Ectodermal cell (in vitro differentiated cells): Measurements from ENCODE around the gene SPNS3.

Experiments
- H3K27ac ChIP-seq: 2 replicates; pipeline ENCODE4 v1.7.0; 2013; ENCODE audit warnings: mild to moderate bottlenecking, low read depth, low read length; ENCODE audit not compliant: insufficient read depth, poor library complexity, severe bottlenecking
- H3K27me3 ChIP-seq: 2 replicates; pipeline ENCODE4 v1.7.0; 2013; ENCODE audit warnings: mild to moderate bottlenecking, low read length; ENCODE audit not compliant: insufficient read depth, control insufficient read depth, poor library complexity, severe bottlenecking
- H3K36me3 ChIP-seq: one replicate; pipeline ENCODE4 v1.7.0; 2013; ENCODE audit warnings: low read length; ENCODE audit not compliant: control insufficient read depth, insufficient read depth
- H3K4me1 ChIP-seq: one replicate; pipeline ENCODE4 v1.7.0; 2013; ENCODE audit warnings: low read length; ENCODE audit not compliant: control insufficient read depth, insufficient read depth
- H3K4me3 ChIP-seq: 2 replicates; pipeline ENCODE4 v1.7.0; 2013; ENCODE audit warnings: low read depth, low read length, control low read depth; ENCODE audit not compliant: insufficient read depth
- H3K9me3 ChIP-seq: 2 replicates; pipeline ENCODE4 v1.7.0; 2013; ENCODE audit warnings: mild to moderate bottlenecking, low read length, moderate library complexity; ENCODE audit not compliant: control insufficient read depth
- WGBS, 2 experiments: methylation state at CpG; one replicate each; pipeline ENCODE4 v1.1.7; 2013; ENCODE audit warnings: missing lambda C conversion rate in 2 of 2; 5-methylcytosine and 5-hydroxymethylcytosine counted together

Gene SPNS3

DNA sequence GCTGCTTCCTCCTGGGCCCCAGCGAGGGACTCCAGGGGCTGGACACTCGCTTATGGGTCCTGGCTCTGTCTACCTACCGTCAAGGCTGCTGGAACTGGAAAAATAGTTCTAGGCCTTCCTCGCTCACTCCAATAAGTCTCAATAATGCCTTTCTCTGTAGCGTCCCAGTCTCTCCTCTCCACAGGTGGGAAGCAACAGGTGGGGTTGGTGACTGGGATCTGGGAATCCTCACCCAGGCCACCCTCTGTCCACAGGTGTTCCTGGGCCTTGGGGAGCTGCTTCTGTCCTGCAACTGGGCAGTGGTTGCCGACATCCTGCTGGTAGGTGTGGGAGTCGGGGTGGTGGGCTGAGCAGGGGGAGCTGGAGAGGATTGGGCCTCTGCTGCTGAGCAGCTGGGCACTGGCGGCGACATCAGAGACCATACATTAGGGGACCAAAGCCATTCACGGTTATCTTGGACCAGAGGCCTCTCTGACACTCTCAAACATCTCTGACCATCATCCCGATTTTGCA lies 44.6 kb downstream of the SPNS3 start:
- H3K4me3 ChIP-seq: no peak overlapping the region
- H3K27me3 ChIP-seq: no peaks in the 10 kb centered on the region
- H3K27ac ChIP-seq: no peak overlapping the region
- WGBS, 2 experiments: 91 to 94% methylated on average over 11 of the region's 11 CpGs
- no peaks in the 10 kb centered on the region for H3K36me3 ChIP-seq
- peaks cover 27% of the 10 kb centered on the region for H3K4me1 ChIP-seq
- no peaks in the 10 kb centered on the region for H3K9me3 ChIP-seq

DNA sequence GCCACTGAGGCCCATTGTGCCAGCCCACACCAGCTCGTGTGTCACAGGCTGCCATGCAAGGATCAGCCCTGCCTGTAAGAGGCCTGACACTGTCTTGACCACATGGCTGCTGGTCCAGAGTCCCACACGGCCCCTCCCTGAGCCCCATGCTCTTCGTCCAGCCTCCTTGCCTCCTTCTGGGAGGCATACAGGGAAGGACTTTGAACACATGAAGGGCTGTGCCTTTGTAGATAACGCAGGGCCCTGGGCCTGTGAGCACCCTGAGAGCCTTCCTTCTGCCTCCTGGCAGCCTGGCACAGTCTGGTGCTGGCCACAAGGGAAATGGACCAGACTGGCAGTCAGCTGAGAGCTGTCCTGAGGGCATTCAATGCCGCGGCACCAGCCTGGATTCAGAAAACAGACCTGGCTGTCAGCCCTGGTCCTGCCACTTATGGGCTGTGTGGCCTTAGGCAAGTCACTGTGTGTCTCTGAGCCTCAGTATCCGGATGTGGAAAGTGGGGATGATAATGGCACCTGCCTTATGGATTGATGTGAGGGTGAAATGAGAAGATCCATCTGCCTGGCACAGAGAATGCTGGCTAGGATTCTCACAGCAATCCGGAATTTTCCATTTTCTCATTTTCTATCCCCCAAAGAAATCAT lies 45.7 kb downstream of the SPNS3 start:
- H3K36me3 ChIP-seq: no peaks in the 10 kb centered on the region
- H3K4me3 ChIP-seq: no peak overlapping the region
- H3K9me3 ChIP-seq: no peaks in the 10 kb centered on the region
- WGBS, 2 experiments: 92% methylated on average over 7 to 8 of the region's 8 CpGs
- H3K4me1 ChIP-seq: peaks cover 27% of the 10 kb centered on the region
- H3K27me3 ChIP-seq: no peaks in the 10 kb centered on the region
- no peak overlapping the region for H3K27ac ChIP-seq

DNA sequence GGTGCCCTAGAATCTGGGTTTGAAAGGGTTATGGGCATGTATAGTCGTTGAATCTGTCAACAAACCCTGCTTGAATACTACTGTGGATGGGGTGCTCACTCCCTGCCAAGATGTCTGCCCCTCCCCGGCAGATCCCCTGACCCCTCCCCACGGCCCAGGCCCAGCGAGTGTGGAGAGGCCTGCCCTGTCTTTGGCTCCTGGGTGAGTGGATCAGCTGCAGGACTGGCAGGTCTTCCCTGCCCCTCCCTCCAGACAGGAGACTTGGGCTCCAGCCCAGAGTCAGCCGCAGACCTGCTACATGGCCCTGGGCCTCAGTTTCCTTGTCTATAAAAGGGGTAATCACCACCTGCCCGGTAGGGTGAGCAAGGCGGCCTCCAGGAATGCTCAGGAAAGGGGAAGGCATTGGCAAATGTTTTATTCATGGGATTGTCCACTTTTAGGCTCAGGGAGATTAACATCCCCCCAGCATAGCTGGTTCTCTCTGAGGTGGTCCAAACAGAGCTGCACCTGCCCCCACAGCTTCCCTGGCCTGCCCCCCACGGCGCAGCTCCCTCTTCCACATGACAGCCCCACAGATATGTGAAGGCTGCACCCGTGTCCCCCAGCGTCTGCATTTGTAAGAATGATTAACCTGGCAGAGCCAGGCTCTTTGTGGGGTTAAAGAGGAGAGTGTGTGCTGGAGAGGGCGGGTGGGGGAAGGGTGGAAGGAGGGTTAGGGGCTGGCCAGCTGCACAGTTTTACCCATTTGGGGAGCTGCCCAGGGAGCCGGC lies 46.4 kb downstream of the SPNS3 start:
- H3K4me1 ChIP-seq: peaks cover 27% of the 10 kb centered on the region

GRCh38 chr17:4480929-4481898 lies 47.5 kb downstream of the SPNS3 start:
- no peak overlapping the region for H3K4me3 ChIP-seq
- no peaks in the 10 kb centered on the region for H3K27me3 ChIP-seq
- no peaks in the 10 kb centered on the region for H3K9me3 ChIP-seq
- H3K4me1 ChIP-seq: peaks cover 27% of the 10 kb centered on the region
- 67 to 70% methylated on average over 14 of the region's 14 CpGs for WGBS, 2 experiments
- no peaks in the 10 kb centered on the region for H3K36me3 ChIP-seq
- H3K27ac ChIP-seq: no peak overlapping the region

More for the DNA sequence above, 46.4 kb downstream of the SPNS3 start:
- Histone ChIP-seq H3K27me3 (no peaks in the 10 kb centered on the region), H3K36me3 (no peaks in the 10 kb centered on the region), H3K4me3 (no peak overlapping the region), H3K9me3 (no peaks in the 10 kb centered on the region), H3K27ac (no peak overlapping the region)
- WGBS, 2 experiments: 80 to 82% methylated on average over 13 of the region's 13 CpGs

DNA sequence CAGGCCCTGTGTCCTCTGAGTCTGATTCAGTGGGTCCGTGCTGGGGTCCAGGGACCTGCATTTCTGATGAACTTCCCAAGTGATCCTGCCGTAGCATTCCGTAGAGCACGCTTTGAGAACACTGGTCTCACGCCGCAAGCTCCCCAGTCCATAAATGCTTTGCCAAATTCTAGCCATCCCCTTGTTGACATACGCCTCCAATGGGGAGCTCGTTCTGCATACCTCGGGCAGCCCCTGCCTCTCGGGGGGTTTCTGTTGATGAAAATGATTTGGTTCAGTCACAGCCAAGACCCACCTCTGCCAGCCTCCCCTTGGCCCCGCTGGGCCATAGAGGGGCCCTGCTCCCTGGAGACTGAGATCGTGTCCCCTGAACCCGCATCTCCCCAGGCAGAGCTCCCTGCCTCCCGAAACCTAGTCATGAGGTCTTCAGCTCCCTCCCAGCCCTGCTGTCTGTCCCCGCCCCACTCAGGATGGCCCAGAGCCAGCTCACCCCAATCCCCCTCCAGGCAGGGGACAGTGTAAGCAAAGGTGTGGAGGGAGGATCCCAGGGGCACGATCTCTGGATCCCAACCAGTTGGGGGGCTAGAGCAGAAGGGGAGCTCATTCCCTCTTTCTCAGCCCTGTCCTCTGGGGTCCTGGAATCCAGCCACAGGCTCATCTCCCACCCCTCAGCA lies 48.7 kb downstream of the SPNS3 start:
- no peaks in the 10 kb centered on the region for H3K27me3 ChIP-seq
- H3K4me1 ChIP-seq: peaks cover 18% of the 10 kb centered on the region
- WGBS, 2 experiments: 91 to 92% methylated on average over 16 of the region's 16 CpGs
- no peaks in the 10 kb centered on the region for H3K9me3 ChIP-seq
- no peak overlapping the region for H3K4me3 ChIP-seq
- no peaks in the 10 kb centered on the region for H3K36me3 ChIP-seq
- H3K27ac ChIP-seq: no peak overlapping the region

GRCh38 chr17:4483012-4483840 lies 49.5 kb downstream of the SPNS3 start:
- peaks cover 18% of the 10 kb centered on the region for H3K4me1 ChIP-seq
- no peak overlapping the region for H3K27ac ChIP-seq
- no peaks in the 10 kb centered on the region for H3K9me3 ChIP-seq
- 86 to 89% methylated on average over 13 of the region's 13 CpGs for WGBS, 2 experiments
- H3K27me3 ChIP-seq: no peaks in the 10 kb centered on the region
- no peak overlapping the region for H3K4me3 ChIP-seq
- no peaks in the 10 kb centered on the region for H3K36me3 ChIP-seq

DNA sequence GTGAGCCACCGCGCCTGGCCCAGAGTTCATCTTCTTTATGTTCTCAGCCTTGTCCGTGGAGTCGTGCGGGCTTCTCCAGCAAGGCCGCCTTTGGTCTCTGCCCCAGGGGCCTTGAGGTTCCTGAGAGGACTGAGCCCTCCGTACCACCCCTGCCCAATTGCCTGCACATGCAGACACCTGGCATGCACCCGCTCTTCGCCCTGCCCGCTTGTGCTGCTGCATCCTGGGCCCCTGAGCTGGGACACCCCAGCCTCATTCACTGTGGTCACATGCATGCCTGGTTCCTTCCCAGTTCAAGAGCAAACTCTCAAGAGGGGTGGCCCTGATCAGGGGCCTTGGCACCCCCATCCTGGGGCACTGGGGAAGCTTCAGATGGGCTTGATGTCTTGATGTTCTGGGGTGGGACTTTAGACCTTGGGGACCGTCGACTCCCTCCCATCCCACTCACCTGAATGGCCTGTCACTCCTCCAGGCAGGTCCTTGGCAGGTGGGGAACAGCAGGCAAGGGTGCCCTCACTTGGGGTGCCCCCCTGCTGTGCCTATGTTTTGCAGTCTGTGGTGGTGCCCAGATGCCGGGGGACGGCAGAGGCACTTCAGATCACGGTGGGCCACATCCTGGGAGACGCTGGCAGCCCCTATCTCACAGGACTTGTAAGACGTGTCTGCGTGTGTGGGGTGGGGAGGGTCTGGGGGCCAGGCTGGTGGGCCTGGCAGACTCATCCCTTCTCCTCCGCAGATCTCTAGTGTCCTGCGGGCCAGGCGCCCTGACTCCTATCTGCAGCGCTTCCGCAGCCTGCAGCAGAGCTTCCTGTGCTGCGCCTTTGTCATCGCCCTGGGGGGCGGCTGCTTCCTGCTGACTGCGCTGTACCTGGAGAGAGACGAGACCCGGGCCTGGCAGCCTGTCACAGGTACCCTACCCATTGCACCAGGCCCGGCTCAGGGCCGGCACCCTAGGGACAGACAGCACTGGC lies 52.2 kb downstream of the SPNS3 start:
- H3K4me1 ChIP-seq: peaks cover 6% of the 10 kb centered on the region
- no peak overlapping the region for H3K4me3 ChIP-seq
- H3K27ac ChIP-seq: no peak overlapping the region
- H3K27me3 ChIP-seq: no peaks in the 10 kb centered on the region
- no peaks in the 10 kb centered on the region for H3K9me3 ChIP-seq
- no peaks in the 10 kb centered on the region for H3K36me3 ChIP-seq
- WGBS, 2 experiments: 94 to 95% methylated on average over 31 of the region's 31 CpGs

DNA sequence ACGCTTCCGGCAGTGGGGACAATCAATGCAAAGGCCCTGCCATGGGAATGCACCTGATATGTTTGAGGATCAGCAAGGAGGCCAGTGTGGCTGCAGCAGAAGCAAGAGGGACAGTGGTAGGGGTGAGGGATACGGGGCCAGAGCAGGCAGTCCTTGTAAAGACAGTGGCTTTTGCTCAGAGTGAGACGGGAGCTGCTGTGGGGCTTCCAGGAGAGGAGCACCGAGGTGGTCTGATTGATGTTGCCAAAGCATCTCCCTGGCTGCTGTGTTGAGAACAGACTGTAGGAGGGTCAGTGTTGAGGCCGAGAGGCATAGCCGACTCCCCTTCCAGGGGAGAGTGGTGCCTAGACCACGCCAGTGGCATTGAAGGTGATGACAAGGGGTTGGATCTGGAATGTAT lies 53.6 kb downstream of the SPNS3 start:
- Histone ChIP-seq H3K27me3 (no peaks in the 10 kb centered on the region), H3K36me3 (no peaks in the 10 kb centered on the region), H3K27ac (no peak overlapping the region), H3K4me1 (no peaks in the 10 kb centered on the region), H3K9me3 (no peaks in the 10 kb centered on the region), H3K4me3 (no peak overlapping the region)
- 91% methylated on average over 8 of the region's 8 CpGs for WGBS, 2 experiments
